OCI-LY3 (cell line): ENCODE measurements around the gene IBTK.

Experiments
- EZH2phosphoT487 ChIP-seq: fragments of 200-600 bp; shearing (Covaris generic); IDR thresholded peaks from 2 replicates; pipeline ENCODE4 v1.6.1; 2018; ENCODE audit warnings: antibody characterized with exemption, mixed run types, low read depth
- TF ChIP-seq, protein P1 (sequence below): fragments of 200-600, 300-600 bp; sonication (generic); IDR thresholded peaks from 2 replicates; pipeline ENCODE4 v1.5.1; 2014; ENCODE audit warnings: antibody characterized with exemption, low read length, low read depth

DNA sequence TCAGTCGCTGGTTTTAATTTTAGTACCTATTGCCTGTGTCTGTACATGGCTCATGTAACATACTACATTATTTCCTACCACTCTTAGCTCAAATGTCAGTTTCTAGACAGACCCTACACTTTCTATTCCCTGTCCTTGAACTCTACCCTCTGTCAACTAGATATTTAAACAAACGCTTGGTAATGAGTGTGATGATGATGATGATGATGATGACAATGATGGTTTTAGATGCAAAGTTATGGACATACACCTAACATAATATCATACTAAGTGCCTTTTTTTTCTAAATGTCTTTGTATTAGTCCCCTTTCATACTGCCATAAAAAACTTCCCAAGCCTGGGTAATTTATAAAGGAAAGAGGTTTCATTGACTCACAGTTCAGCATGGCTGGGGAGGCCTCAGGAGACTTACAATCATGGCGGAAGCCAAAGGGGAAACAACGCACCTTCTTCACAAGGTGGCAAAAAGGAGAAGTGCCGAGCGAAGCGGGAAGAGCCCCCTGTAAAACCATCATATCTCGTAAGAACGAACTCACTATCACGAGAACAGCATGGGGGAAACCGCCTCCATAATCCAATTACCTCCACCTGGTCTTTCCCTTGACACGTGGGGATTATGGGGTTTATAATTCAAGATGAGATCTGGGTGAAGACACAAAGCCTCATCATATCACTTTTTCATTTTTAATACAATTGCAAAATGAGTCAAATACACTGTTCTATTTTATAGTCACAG is 87.1 kb downstream of the IBTK start:
- TF ChIP-seq, protein P1, sequence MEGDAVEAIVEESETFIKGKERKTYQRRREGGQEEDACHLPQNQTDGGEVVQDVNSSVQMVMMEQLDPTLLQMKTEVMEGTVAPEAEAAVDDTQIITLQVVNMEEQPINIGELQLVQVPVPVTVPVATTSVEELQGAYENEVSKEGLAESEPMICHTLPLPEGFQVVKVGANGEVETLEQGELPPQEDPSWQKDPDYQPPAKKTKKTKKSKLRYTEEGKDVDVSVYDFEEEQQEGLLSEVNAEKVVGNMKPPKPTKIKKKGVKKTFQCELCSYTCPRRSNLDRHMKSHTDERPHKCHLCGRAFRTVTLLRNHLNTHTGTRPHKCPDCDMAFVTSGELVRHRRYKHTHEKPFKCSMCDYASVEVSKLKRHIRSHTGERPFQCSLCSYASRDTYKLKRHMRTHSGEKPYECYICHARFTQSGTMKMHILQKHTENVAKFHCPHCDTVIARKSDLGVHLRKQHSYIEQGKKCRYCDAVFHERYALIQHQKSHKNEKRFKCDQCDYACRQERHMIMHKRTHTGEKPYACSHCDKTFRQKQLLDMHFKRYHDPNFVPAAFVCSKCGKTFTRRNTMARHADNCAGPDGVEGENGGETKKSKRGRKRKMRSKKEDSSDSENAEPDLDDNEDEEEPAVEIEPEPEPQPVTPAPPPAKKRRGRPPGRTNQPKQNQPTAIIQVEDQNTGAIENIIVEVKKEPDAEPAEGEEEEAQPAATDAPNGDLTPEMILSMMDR = no peak
- TF ChIP-seq EZH2phosphoT487 = no peak
